HepG2 (cell line): ENCODE measurements around the gene CENPE. TPM values are rescaled to one million over a fixed set of nuclear protein-coding genes. Genes with fewer than 3 reads are reported as not detected.

Experiments
- CEBPB ChIP-seq: IDR thresholded peaks from 2 replicates; pipeline ENCODE4 v1.6.1; 2011; ENCODE audit warnings: low read depth, low read length, improper control_type of control experiment, borderline replicate concordance
- ELF1 ChIP-seq: sonication (generic); formaldehyde crosslinking; IDR thresholded peaks from 2 replicates; pipeline ENCODE4 v1.4.0; 2020; ENCODE audit warnings: missing genetic modification reagents
- EP300 ChIP-seq, 3 experiments: sonication (generic) in 1 of 3; formaldehyde crosslinking in 1 of 3; IDR thresholded peaks; 2 replicates each; pipeline versions ENCODE4 v1.5.1 to v1.6.1; 2011 to 2020; ENCODE audit warnings: low read depth in 2 of 3, low read length in 2 of 3, borderline replicate concordance in 1 of 3, improper control_type of control experiment in 1 of 3, mild to moderate bottlenecking in 1 of 3, missing genetic modification reagents in 1 of 3, moderate library complexity in 1 of 3
- ETV6 ChIP-seq: sonication (generic); formaldehyde crosslinking; conservative IDR thresholded peaks from 2 replicates; pipeline ENCODE4 v1.4.0; 2020; ENCODE audit warnings: missing genetic modification reagents
- HCFC1 ChIP-seq: fragments of 150-350 bp; IDR thresholded peaks from 2 replicates; pipeline ENCODE4 v1.6.1; 2014; ENCODE audit warnings: low read depth, low read length
- MED13 ChIP-seq: sonication (generic); formaldehyde crosslinking; IDR thresholded peaks from 2 replicates; pipeline ENCODE4 v1.5.0; 2020; ENCODE audit warnings: missing genetic modification reagents
- MXI1 ChIP-seq: IDR thresholded peaks from 3 replicates; pipeline ENCODE4 v1.6.1; 2012; ENCODE audit warnings: low read depth, low read length, inconsistent platforms, borderline replicate concordance
- POLR2G ChIP-seq: fragments of 200-400 bp; formaldehyde crosslinking; IDR thresholded peaks from 2 replicates; pipeline ENCODE4 v1.6.1; 2018; ENCODE audit warnings: mild to moderate bottlenecking, low read depth, low read length, moderate library complexity
- PTBP1 ChIP-seq: fragments of 200-400 bp; formaldehyde crosslinking; IDR thresholded peaks from 2 replicates; pipeline ENCODE4 v1.6.1; 2018; ENCODE audit warnings: low read length, low read depth; ENCODE audit not compliant: poor library complexity, severe bottlenecking
- RAD21 ChIP-seq: fragments of 450-650 bp; formaldehyde crosslinking; IDR thresholded peaks from 2 replicates; pipeline ENCODE4 v1.5.0; 2020; ENCODE audit warnings: mild to moderate bottlenecking
- RFX3 ChIP-seq: IDR thresholded peaks from 2 replicates; pipeline ENCODE4 v1.6.1; 2016; ENCODE audit warnings: missing biosample characterization, missing genetic modification reagents
- SIX4 ChIP-seq: sonication (generic); formaldehyde crosslinking; IDR thresholded peaks from 2 replicates; pipeline ENCODE4 v1.4.0; 2020; ENCODE audit warnings: missing genetic modification reagents
- SMC3 ChIP-seq: IDR thresholded peaks from 2 replicates; pipeline ENCODE4 v1.6.1; 2011; ENCODE audit warnings: low read length, improper control_type of control experiment
- TEAD3 ChIP-seq: optimal IDR thresholded peaks from 2 replicates; pipeline ENCODE3; 2016; ENCODE audit warnings: borderline replicate concordance
- ZBTB8A ChIP-seq: sonication (generic); formaldehyde crosslinking; IDR thresholded peaks from 2 replicates; pipeline ENCODE4 v1.4.0; 2020; ENCODE audit warnings: mild to moderate bottlenecking, low read depth, missing genetic modification reagents, borderline replicate concordance
- ZKSCAN1 ChIP-seq: fragments of 150-350 bp; IDR thresholded peaks from 2 replicates; pipeline ENCODE4 v1.6.1; 2014; ENCODE audit warnings: low read length
- ZNF292 ChIP-seq: sonication (generic); formaldehyde crosslinking; IDR thresholded peaks from 2 replicates; pipeline ENCODE4 v1.8.1; 2022; ENCODE audit warnings: mild to moderate bottlenecking, low read depth, missing genetic modification reagents, borderline replicate concordance
- ZNF30 ChIP-seq: sonication (generic); formaldehyde crosslinking; IDR thresholded peaks from 2 replicates; pipeline ENCODE4 v1.5.0; 2020; ENCODE audit warnings: mild to moderate bottlenecking, missing genetic modification reagents
- ZNF547 ChIP-seq: sonication (generic); formaldehyde crosslinking; IDR thresholded peaks from 2 replicates; pipeline ENCODE4 v1.5.1; 2020; ENCODE audit warnings: mild to moderate bottlenecking, missing genetic modification reagents
- ZNF550 ChIP-seq: sonication (generic); formaldehyde crosslinking; IDR thresholded peaks from 2 replicates; pipeline ENCODE4 v1.4.0; 2020; ENCODE audit warnings: mild to moderate bottlenecking, missing genetic modification reagents, borderline replicate concordance
- ZNF589 ChIP-seq: sonication (generic); formaldehyde crosslinking; conservative IDR thresholded peaks from 2 replicates; pipeline ENCODE4 v1.8.0; 2022; ENCODE audit warnings: mild to moderate bottlenecking, moderate library complexity, missing genetic modification reagents
- ZNF790 ChIP-seq: sonication (generic); formaldehyde crosslinking; IDR thresholded peaks from 2 replicates; pipeline ENCODE4 v1.8.0; 2022; ENCODE audit warnings: missing genetic modification reagents, mild to moderate bottlenecking, borderline replicate concordance
- ZSCAN9 ChIP-seq: IDR thresholded peaks from 2 replicates; pipeline ENCODE4 v1.6.1; 2016; ENCODE audit warnings: borderline replicate concordance
- polyA plus RNA-seq, 8 experiments: library from polyadenylated mRNA; depleted of rRNA in 3 of 8; stranded (reverse) in 7 of 8; unstranded in 1 of 8; fragments of >200 nt; fragmentation: Illumina TruSeq in 4 of 8; extraction: Trizol in 4 of 8; gene quantifications; 2 replicates each; pipeline versions ENCODE4 v1.2.1 to v1.2.3, GENCODE V29; 2011 to 2016; ENCODE audit warnings: low read depth in 4 of 8, missing spikeins in 1 of 8, mixed read lengths in 1 of 8; ENCODE audit not compliant: insufficient read depth in 1 of 8
- total RNA-seq, 5 experiments: library from RNA; depleted of rRNA; stranded (reverse); fragments of >200 nt; fragmentation: Illumina TruSeq; extraction: Trizol; gene quantifications; 2 replicates each; pipeline ENCODE4 v1.2.3, GENCODE V29; 2016; ENCODE audit warnings: low read depth in 1 of 5
- TF ChIP-seq, protein P1 (sequence below): IDR thresholded peaks from 2 replicates; pipeline ENCODE4 v1.6.1; 2016; ENCODE audit warnings: low read depth
- TF ChIP-seq, protein P2 (sequence below): sonication (generic); formaldehyde crosslinking; IDR thresholded peaks from 2 replicates; pipeline ENCODE4 v1.8.0; 2022; ENCODE audit warnings: low read depth, missing genetic modification reagents
- TF ChIP-seq, protein P3 (sequence below): sonication (generic); formaldehyde crosslinking; IDR thresholded peaks from 2 replicates; pipeline ENCODE4 v1.5.0; 2020; ENCODE audit warnings: mild to moderate bottlenecking, missing genetic modification reagents

The CENPE gene
- total and polyA plus RNA-seq, 2 of the 13 experiments (the other 11 are each of a cell fraction or from before 2014, with no cell fraction given): 2.1 to 19.8 TPM

DNA sequence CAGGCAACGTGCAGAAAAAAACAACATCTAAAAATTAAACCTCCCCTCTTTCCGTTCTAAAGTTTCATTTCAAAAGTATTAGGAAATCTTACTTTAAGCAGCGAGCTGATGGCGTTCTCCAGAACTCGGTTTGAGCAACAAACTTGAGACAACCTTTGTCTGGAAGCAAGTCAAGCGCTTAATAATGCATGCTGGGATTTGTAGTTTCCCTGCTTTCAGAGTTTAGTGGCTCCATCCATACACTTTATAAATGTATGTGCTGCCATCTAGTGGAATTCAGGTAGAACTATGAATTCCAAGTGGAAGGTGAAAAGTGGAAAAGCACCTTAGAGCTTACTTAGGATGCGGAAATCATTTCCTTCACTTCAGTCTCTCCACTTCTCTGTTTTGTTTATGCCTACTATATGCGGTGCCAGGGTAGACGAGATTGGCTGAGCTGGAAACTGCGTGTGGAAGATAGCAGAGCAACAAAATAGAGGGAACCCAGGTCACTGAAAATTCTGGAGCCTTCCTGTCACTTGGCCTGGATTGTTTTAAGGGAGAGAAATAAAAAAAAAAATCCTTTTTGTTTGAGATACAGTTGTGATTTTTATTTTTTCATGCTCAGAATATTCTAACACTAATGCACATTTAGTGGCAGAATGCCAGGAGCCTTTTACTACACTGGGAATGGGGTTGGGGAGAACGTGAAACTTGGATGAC lies 98.3 kb downstream of the CENPE start, which contains the start of gene BDH2 (continued):
- TF ChIP-seq, protein P1, sequence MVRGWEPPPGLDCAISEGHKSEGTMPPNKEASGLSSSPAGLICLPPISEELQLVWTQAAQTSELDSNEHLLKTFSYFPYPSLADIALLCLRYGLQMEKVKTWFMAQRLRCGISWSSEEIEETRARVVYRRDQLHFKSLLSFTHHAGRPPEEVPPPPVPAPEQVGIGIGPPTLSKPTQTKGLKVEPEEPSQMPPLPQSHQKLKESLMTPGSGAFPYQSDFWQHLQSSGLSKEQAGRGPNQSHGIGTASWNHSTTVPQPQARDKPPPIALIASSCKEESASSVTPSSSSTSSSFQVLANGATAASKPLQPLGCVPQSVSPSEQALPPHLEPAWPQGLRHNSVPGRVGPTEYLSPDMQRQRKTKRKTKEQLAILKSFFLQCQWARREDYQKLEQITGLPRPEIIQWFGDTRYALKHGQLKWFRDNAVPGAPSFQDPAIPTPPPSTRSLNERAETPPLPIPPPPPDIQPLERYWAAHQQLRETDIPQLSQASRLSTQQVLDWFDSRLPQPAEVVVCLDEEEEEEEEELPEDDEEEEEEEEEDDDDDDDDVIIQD (CRISPR knock-in tag): 0 out of 2 replicates have a peak, but pooled peaks have one; percentile 13
- TF ChIP-seq ZNF589 (no peak), ZNF30 (CRISPR knock-in tag) (no peak), ZSCAN9 (CRISPR knock-in tag) (no peak), SIX4 (CRISPR knock-in tag) (no peak), ZNF790 (no peak), ELF1 (CRISPR knock-in tag) (peak; percentile 48; the same call in 1 of the 2 replicates), RAD21 (peak; percentile 72), ZNF547 (CRISPR knock-in tag) (no peak), ETV6 (CRISPR knock-in tag) (no peak), ZNF550 (CRISPR knock-in tag) (no peak), RFX3 (no peak), MXI1 (no peak), EP300 (IDR thresholded peaks at IDR 0.05; ENCODE audit: low read depth in 2 of 2, low read length in 2 of 2) (0 out of 4 replicates have a peak, but pooled peaks of 1 of the 2 experiments have one; percentile 5), EP300 (CRISPR knock-in tag; IDR thresholded peaks at IDR 0.05; ENCODE audit: borderline replicate concordance) (no peak), SMC3 (peak; percentile 71; the same call in 1 of the 2 replicates), ZNF292 (CRISPR knock-in tag) (no peak), CEBPB (peak; percentile 29; the same call in 1 of the 2 replicates), ZKSCAN1 (no peak), TEAD3 (peak; percentile 67), PTBP1 (no peak), MED13 (CRISPR knock-in tag) (no peak), HCFC1 (peak; percentile 86), POLR2G (0 out of 2 replicates have a peak, but pooled peaks have one; percentile 30), ZBTB8A (CRISPR knock-in tag) (no peak)
- TF ChIP-seq, protein P2, sequence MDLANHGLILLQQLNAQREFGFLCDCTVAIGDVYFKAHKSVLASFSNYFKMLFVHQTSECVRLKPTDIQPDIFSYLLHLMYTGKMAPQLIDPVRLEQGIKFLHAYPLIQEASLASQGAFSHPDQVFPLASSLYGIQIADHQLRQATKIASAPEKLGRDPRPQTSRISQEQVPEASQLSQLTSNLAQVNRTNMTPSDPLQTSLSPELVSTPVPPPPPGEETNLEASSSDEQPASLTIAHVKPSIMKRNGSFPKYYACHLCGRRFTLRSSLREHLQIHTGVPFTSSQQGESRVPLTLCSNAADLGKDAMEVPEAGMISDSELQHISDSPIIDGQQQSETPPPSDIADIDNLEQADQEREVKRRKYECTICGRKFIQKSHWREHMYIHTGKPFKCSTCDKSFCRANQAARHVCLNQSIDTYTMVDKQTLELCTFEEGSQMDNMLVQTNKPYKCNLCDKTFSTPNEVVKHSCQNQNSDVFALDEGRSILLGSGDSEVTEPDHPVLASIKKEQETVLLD: no peak
- TF ChIP-seq, protein P3, sequence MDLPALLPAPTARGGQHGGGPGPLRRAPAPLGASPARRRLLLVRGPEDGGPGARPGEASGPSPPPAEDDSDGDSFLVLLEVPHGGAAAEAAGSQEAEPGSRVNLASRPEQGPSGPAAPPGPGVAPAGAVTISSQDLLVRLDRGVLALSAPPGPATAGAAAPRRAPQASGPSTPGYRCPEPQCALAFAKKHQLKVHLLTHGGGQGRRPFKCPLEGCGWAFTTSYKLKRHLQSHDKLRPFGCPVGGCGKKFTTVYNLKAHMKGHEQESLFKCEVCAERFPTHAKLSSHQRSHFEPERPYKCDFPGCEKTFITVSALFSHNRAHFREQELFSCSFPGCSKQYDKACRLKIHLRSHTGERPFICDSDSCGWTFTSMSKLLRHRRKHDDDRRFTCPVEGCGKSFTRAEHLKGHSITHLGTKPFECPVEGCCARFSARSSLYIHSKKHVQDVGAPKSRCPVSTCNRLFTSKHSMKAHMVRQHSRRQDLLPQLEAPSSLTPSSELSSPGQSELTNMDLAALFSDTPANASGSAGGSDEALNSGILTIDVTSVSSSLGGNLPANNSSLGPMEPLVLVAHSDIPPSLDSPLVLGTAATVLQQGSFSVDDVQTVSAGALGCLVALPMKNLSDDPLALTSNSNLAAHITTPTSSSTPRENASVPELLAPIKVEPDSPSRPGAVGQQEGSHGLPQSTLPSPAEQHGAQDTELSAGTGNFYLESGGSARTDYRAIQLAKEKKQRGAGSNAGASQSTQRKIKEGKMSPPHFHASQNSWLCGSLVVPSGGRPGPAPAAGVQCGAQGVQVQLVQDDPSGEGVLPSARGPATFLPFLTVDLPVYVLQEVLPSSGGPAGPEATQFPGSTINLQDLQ (CRISPR knock-in tag): no peak
